PFSK-1 (cell line): ENCODE results near the gene EPC1.

Experiments
- FOXP2 ChIP-seq: optimal IDR thresholded peaks from 2 replicates; pipeline ENCODE3; 2011; ENCODE audit warnings: borderline replicate concordance, control low read depth, inconsistent platforms; ENCODE audit not compliant: insufficient read depth; ENCODE audit errors: extremely low read length, extremely low read depth
- POLR2AphosphoS5 ChIP-seq: IDR thresholded peaks from 2 replicates; pipeline ENCODE4 v1.6.1; 2012; ENCODE audit warnings: low read depth, mild to moderate bottlenecking, control low read depth, low read length, moderate library complexity
- REST ChIP-seq, 2 experiments: IDR thresholded peaks; 2 replicates each; pipeline versions ENCODE4 v1.6.1 to v1.8.0; 2011 to 2012; ENCODE audit warnings: low read depth in 2 of 2, low read length in 2 of 2, control low read depth in 1 of 2, inconsistent platforms in 1 of 2, mild to moderate bottlenecking in 1 of 2, moderate library complexity in 1 of 2; ENCODE audit not compliant: insufficient read depth in 1 of 2
- SIN3A ChIP-seq: IDR thresholded peaks from 2 replicates; pipeline ENCODE4 v1.6.1; 2012; ENCODE audit warnings: mild to moderate bottlenecking, low read length, moderate library complexity, borderline replicate concordance; ENCODE audit not compliant: insufficient read depth
- TAF1 ChIP-seq: IDR thresholded peaks from 2 replicates; pipeline ENCODE4 v1.6.1; 2012; ENCODE audit warnings: low read length, control low read depth, borderline replicate concordance; ENCODE audit not compliant: insufficient read depth

GRCh38 chr10:32239769-32240168 is 107.2 kb downstream of the EPC1 start:
- TF ChIP-seq REST (IDR thresholded peaks at IDR 0.05; ENCODE audit: insufficient read depth in 1 of 2, low read depth in 2 of 2, low read length in 2 of 2) (no peak), POLR2AphosphoS5 (no peak), TAF1 (no peak), SIN3A (no peak), FOXP2 (no peak)
